Measurements from ENCODE around the gene TMEM40. TPM values are rescaled to one million over a fixed set of nuclear protein-coding genes. Genes with fewer than 3 reads are reported as not detected.

The TMEM40 gene
- total RNA-seq, 2 donors from 2014 or later, result not detected

DNA sequence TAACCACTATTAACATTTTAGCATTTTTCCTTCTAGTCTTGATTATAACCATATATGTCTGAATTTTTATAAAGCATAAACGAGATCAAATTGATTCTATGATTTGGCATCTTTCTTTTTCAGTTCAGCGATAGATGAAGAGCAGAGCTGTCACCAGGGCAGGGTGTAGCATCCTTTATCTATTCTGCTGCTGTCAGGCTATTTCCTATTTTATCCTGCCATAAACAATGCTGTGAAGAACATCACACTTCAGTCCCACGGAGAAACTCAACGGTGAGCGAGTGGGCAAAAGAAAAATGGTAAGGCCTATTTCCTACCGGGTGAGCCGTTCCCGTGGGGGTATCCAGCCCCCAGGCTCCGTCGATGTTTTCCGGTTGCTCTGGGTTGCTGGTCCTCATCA lies 15.5 kb downstream of the TMEM40 start:
- H3K27me3 ChIP-seq (replicated peaks; ENCODE audit: insufficient read depth), result no peaks in the 10 kb centered on the region
- DNase-seq (ENCODE audit: low spot score) (no peak), ATAC-seq (ENCODE audit: insufficient number of reproducible peaks, low FRiP score, low read depth) (no peak)
- H3K4me3 ChIP-seq, result no peak overlapping the region
- no peak for TF ChIP-seq CTCF (IDR thresholded peaks at IDR 0.05)
- H3K27ac ChIP-seq, result no peak overlapping the region
- H3K36me3 ChIP-seq, result no peaks in the 10 kb centered on the region
- H3K4me1 ChIP-seq (ENCODE audit: control insufficient read depth in 1 of 2, low read depth in 2 of 2), result no peaks in the 10 kb centered on the region
- H3K9me3 ChIP-seq, result no peaks in the 10 kb centered on the region

GRCh38 chr3:12742330-12743107 lies 16.5 kb downstream of the TMEM40 start:
- Histone ChIP-seq H3K9me3 (no peaks in the 10 kb centered on the region), H3K36me3 (no peaks in the 10 kb centered on the region), H3K4me1 (ENCODE audit: control insufficient read depth in 1 of 2, low read depth in 2 of 2) (no peaks in the 10 kb centered on the region), H3K27me3 (replicated peaks; ENCODE audit: insufficient read depth) (no peaks in the 10 kb centered on the region), H3K4me3 (no peak overlapping the region), H3K27ac (no peak overlapping the region)
- no peak for DNase-seq (ENCODE audit: low spot score)
- no peak for TF ChIP-seq CTCF (IDR thresholded peaks at IDR 0.05)
- ATAC-seq (ENCODE audit: insufficient number of reproducible peaks, low FRiP score, low read depth), result no peak

- no peaks in the 10 kb centered on the region for H3K27me3 ChIP-seq (replicated peaks; ENCODE audit: insufficient read depth)
- no peaks in the 10 kb centered on the region for H3K36me3 ChIP-seq
- H3K4me1 ChIP-seq (ENCODE audit: control insufficient read depth in 1 of 2, low read depth in 2 of 2), result no peaks in the 10 kb centered on the region
- no peaks in the 10 kb centered on the region for H3K9me3 ChIP-seq
- H3K27ac ChIP-seq, result no peak overlapping the region
- H3K4me3 ChIP-seq, result no peak overlapping the region
- DNase-seq (ENCODE audit: low spot score) (no peak), ATAC-seq (ENCODE audit: insufficient number of reproducible peaks, low FRiP score, low read depth) (no peak)
- TF ChIP-seq CTCF (IDR thresholded peaks at IDR 0.05), result no peak
Measured at GRCh38 chr3:12741209-12741608, 17.9 kb downstream of the TMEM40 start.

DNA sequence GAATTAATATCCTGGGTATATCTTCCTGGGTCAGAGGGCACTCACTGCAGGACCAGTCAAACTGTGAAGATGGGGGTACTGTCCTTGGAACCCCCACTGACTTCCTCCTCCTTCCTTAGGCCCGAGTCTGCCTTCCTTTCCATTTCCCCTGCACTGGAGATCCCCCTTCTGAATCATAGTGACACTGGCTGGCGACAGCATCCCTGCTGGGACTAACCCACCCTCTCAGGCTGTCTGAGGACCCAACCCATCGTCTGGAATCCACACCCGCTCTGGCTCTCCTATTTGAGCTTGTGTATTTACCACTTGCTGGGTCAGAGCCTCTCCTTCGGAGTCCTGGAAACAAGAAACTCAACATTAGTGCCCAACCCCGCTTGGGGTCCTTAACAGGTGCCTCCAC lies 21.2 kb downstream of the TMEM40 start:
- H3K4me3 ChIP-seq, result no peak overlapping the region
- H3K36me3 ChIP-seq, result no peaks in the 10 kb centered on the region
- no peaks in the 10 kb centered on the region for H3K27me3 ChIP-seq (replicated peaks; ENCODE audit: insufficient read depth)
- H3K9me3 ChIP-seq, result no peaks in the 10 kb centered on the region
- ATAC-seq (ENCODE audit: insufficient number of reproducible peaks, low FRiP score, low read depth), result no peak
- no peak overlapping the region for H3K27ac ChIP-seq
- H3K4me1 ChIP-seq (ENCODE audit: control insufficient read depth in 1 of 2, low read depth in 2 of 2), result no peaks in the 10 kb centered on the region
- no peak for TF ChIP-seq CTCF (IDR thresholded peaks at IDR 0.05)
- no peak for DNase-seq (ENCODE audit: low spot score)

GRCh38 chr3:12737319-12737718 lies 21.7 kb downstream of the TMEM40 start:
- Histone ChIP-seq H3K27me3 (replicated peaks; ENCODE audit: insufficient read depth) (no peaks in the 10 kb centered on the region), H3K36me3 (no peaks in the 10 kb centered on the region), H3K9me3 (no peaks in the 10 kb centered on the region), H3K4me1 (ENCODE audit: control insufficient read depth in 1 of 2, low read depth in 2 of 2) (no peaks in the 10 kb centered on the region), H3K4me3 (no peak overlapping the region), H3K27ac (no peak overlapping the region)
- DNase-seq (ENCODE audit: low spot score), result no peak
- ATAC-seq (ENCODE audit: insufficient number of reproducible peaks, low FRiP score, low read depth), result no peak
- TF ChIP-seq CTCF (IDR thresholded peaks at IDR 0.05), result no peak
